ENCODE measurements around the gene SMIM1.

SMIM1 gene

GRCh38 chr1:3759796-3760195 is 12.8 kb upstream of the SMIM1 start:
- no peak for DNase-seq

- DNase-seq: no peak
Observed at GRCh38 chr1:3761296-3762010, 11.1 kb upstream of the SMIM1 start.

DNA sequence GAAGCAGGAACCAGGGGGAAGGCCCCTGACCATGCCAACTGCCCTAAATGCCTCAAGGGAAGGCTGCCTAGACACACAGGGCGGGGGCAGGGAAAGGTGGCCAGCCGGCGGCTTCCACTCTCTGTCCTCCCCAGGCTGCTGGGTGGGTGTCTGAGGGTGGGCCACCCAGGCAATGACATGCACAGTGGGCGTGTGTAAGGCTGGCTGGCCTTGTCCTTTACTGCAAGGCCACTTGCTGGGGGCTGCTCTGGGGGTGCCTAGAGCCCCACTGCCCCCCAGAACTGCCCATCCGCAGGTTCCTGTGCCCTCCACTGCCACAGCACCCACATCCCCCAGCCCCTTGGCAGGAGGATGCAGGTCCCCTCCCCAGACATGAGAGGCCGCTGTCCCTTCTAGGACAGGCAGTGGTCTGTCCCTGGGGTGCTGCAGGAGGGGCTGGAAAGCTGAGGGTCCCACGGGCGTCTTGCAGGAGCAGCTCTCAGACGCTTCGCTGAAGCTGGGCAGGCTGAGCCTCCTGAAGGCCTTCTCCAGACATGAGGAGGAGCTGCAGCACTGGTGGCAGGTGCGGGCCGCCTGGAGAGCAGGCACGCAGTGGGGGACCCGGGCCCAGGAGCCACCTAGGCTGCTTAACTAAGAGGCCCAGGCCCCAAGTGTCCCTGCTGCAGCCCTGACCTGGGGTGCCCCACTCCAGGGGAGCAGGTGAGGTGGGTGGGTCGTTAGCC is 10.2 kb upstream of the SMIM1 start:
- no peak for DNase-seq

DNA sequence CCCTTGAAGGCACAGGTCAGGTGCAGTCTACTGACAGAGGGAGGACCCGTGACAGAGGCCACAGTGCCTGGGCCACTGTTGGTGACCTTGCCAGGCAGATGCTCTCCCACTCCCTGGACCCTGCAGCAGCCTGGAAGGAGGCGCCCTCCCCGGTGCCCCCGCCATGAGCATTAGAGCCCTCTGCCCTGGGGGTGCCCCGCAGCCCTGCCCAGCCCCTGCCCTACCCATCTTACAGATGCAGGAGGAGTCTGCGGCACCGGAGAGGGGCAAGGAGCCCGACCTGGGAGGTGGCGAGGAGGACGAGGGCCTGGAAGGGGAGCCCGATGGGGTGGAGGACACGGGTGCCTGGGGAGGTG is 9.7 kb upstream of the SMIM1 start:
- no peak for DNase-seq

DNA sequence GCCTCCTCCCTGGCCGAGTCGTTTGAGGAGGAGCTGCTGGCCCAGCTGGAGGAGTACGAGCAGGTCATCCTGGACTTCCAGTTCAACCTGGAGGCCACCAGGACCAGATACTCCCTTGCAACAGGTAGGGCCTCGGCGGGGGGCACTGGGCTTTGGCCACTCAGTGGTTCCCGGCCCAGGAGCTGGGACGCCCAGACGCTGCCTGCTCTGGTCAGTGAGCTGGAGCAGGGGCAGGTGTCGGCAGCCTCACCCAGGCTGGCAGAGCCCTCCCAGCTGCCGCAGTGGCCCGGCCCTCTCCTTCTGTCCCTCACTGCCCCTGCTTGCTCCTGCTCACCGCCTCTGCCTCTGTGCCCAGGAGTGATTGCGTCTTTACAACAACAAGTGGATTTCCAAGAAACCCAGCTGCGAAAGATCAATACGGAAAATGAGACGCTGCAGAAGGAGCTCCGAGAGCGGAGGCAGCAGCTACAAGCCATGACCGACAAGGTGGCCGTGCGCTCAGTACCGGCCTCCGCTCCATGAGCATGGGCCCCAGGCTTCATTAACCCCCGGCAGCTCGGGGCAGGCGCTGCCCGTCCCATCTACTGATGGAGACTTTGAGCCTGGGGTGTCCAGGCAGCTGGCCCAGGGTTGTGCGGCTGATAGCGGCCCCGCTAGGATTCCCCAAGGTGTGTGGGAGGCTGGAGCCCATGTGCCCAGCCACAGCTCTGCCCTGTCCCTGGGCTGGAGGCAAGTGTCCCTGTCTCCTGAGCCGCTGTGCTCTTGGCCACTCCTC is 9.0 kb upstream of the SMIM1 start:
- DNase-seq: no peak

- DNase-seq: no peak
Observed at GRCh38 chr1:3767328-3767925, 5.1 kb upstream of the SMIM1 start.

- DNase-seq: no peak
Observed at GRCh38 chr1:3768811-3769390, 3.6 kb upstream of the SMIM1 start.

- no peak for DNase-seq
Observed at GRCh38 chr1:3770047-3770765, 2.3 kb upstream of the SMIM1 start.

DNA sequence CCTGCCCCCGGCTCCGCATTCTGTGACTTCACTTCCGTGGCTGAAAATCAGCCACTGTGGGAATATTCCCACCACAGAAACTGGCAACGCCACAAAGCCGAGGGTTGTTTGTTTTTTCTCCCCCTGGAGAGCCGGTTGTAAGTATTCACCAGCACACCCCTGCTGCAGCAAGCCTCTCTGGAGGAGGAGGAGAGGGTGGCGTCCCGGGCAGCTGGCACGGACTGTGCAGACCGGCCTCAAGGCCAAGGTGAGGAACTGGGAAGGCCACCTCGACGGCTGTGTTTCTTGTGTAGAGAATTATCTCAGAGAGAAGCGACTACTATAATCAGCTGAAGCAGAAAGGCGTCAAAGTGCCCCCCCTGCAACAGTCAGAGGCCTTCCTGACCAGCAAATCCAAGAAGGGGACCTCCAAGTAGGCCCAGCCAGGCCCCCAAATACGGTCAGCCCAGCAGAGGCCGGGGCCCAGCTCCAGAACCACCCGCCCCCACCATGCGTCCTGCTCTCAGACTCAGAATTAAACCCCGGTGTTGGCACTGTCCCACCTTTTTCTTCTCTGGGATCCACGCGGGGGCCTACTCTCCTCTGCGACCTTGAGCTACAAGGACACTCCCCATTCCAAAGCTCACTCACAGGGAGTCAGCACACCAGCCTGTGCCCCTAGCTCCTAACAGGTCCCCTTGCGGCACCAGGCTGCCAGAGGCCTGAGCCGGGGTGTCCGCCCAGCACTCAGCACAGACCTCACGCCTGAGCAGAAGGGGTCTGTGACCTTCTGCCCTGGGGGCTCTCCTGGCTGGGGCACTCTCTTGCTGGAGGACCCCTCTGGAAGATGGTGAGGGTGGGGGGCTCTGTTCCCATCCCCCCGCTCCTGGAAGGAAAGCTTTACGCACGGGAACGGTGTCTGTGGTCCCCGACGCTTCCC is 1.2 kb upstream of the SMIM1 start:
- DNase-seq: no peak

DNA sequence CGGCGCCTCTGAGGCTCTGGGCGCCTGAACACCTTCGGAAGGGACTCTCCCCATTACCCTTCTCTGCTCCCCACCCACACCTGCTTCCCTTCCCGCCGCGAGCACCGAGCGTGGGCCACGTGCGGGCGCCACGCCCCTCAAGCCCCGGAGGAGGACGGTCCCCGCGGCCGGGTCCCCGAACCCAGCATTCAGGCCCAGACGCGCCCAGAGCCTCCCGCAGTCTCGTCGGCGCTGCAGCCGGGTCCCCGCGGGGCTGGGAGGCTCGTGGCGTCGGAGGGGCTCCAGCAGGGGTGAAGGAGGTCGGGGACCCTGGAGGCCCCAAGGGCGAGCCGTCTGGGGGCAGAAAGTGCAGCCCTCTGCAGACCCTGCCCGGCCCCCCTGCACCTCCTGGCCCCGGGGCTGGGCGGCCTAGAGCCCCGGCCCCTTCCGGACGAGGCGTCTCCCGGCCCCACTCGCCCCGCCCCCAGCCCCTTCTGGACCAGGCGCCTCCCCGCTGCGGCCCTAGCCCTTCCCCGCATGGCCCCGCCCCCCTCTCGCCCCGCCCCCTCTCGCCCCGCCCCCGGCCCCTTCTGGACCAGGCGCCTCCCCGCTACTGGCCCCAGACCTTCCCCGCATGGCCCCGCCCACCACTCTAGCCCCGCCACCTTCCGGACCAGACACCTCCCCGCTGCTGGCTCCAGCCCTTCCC is 378 bp upstream of the SMIM1 start:
- peak; percentile 40 for DNase-seq

- no peak for DNase-seq
Observed at GRCh38 chr1:3773572-3774275, 1.2 kb downstream of the SMIM1 start.

GRCh38 chr1:3774276-3774945 is 1.9 kb downstream of the SMIM1 start:
- no peak for DNase-seq

GRCh38 chr1:3774946-3775489 is 2.5 kb downstream of the SMIM1 start:
- DNase-seq: no peak

GRCh38 chr1:3775490-3776230 is 3.1 kb downstream of the SMIM1 start:
- DNase-seq: peak; percentile 39

DNA sequence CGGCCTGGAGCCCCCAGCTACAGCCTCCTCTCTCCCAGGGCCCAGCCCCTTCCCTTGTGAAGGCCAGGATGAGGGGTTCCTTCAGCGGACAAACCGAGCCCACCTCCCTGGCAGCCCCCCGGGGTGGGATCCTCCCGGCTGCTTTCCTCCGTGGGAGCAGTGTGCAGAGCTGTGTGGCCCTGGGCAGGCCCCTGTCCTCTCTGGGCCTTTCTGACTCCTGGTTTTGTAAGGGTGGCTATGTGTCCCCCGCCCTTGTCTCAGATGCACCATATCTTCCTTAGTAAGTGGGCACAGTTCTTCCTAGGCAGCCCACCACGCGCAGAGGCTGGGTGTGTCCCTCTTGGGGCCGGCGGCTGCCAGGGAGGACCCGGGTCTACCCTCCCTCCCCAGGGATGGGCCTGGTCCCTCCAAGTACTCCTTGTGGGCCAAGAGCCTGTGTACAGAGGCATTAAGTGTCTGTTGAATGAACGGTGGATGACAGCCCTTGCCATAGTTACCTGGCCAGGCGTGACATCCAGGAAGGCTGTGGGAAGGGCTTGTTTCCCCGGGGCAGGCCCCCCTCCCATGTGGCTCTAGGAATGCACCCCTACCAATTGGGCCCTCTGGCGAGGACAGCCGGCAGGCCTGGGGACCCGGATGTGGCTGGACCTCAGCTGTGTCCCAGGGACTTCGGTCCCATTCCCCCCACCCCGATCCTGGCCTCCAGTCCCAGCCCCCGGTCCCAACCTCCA is 3.8 kb downstream of the SMIM1 start:
- DNase-seq: peak; percentile 57

- no peak for DNase-seq
Observed at GRCh38 chr1:3777078-3777547, 4.6 kb downstream of the SMIM1 start.

All from NCI-H510A treated with DMSO at 0.1 percent for 48 hours (cell line).